H1 (cell line): ENCODE data around the gene BTK. TPM values are rescaled to one million over a fixed set of nuclear protein-coding genes. Genes with fewer than 3 reads are reported as not detected.

Experiments
- CTCF ChIA-PET: fragments of 300-600 bp; sonication (Branson Sonifier 250); formaldehyde crosslinking; loops from one replicate; lab custom pipeline; 2021; ENCODE audit not compliant: partially characterized antibody; lab: Charles Lee
- POLR2A ChIA-PET: fragments of 300-600 bp; sonication (Branson Sonifier 250); formaldehyde crosslinking; loops from one replicate; lab custom pipeline; 2021; ENCODE audit warnings: inconsistent platforms; ENCODE audit not compliant: partially characterized antibody; lab: Charles Lee
- DNase-seq, 2 experiments: peaks; one replicate each; pipeline versions ENCODE4 v3.0.0 to v3.0.0-alpha.2; 2010 to 2022; ENCODE audit warnings: low spot score in 2 of 2, low read depth in 1 of 2, mixed read lengths in 1 of 2
- FAIRE-seq: peaks from 2 replicates; lab custom pipeline; 2011; peaks lifted over from hg19 to GRCh38; lab: Jason Lieb, UNC
- H2AFZ ChIP-seq: 2 replicates; pipeline ENCODE4 v1.8.1; 2012; ENCODE audit warnings: low read length, inconsistent platforms
- H2AK5ac ChIP-seq: 2 replicates; pipeline ENCODE4 v1.6.1; 2013; ENCODE audit warnings: low read depth, low read length
- H2BK120ac ChIP-seq: replicated peaks from 2 replicates; pipeline ENCODE3; 2013; ENCODE audit warnings: low read depth, low read length, inconsistent platforms
- H2BK12ac ChIP-seq: 2 replicates; pipeline ENCODE4 v1.6.1; 2013; ENCODE audit warnings: low read depth, low read length
- H2BK15ac ChIP-seq: 2 replicates; pipeline ENCODE4 v1.6.1; 2013; ENCODE audit warnings: low read length
- H2BK20ac ChIP-seq: 2 replicates; pipeline ENCODE4 v1.6.1; 2013; ENCODE audit warnings: low read length
- H2BK5ac ChIP-seq: 2 replicates; pipeline ENCODE4 v1.6.1; 2013; ENCODE audit warnings: low read depth, low read length
- H3K14ac ChIP-seq: 2 replicates; pipeline ENCODE4 v1.6.1; 2013; ENCODE audit warnings: inconsistent platforms; ENCODE audit not compliant: insufficient read length
- H3K18ac ChIP-seq: 2 replicates; pipeline ENCODE4 v1.6.1; 2013; ENCODE audit warnings: low read length; ENCODE audit errors: extremely low read depth
- H3K23ac ChIP-seq: 2 replicates; pipeline ENCODE4 v1.6.1; 2013; ENCODE audit warnings: inconsistent platforms; ENCODE audit not compliant: insufficient read length
- H3K23me2 ChIP-seq: 2 replicates; pipeline ENCODE4 v1.6.1; 2013; ENCODE audit warnings: low read depth, low read length
- H3K27ac ChIP-seq: 2 replicates; pipeline ENCODE4 v1.6.1; 2011; ENCODE audit warnings: low read depth, low read length, inconsistent platforms
- H3K27me3 ChIP-seq, 4 experiments: replicated peaks in 1 of 4; 1 replicate in 1 of 4; 2 replicates in 3 of 4; pipeline versions ENCODE4 v1.6.1 to v1.8.1; 2011 to 2013; ENCODE audit warnings: low read length in 3 of 4, mild to moderate bottlenecking in 3 of 4, inconsistent platforms in 2 of 4, mixed read lengths in 2 of 4, moderate library complexity in 1 of 4; ENCODE audit not compliant: control insufficient read depth in 3 of 4, insufficient read depth in 3 of 4; ENCODE audit errors: extremely low read depth in 1 of 4
- H3K36me3 ChIP-seq, 4 experiments: 2 replicates each; pipeline versions ENCODE4 v1.6.1 to v1.8.1; 2011 to 2013; ENCODE audit warnings: mild to moderate bottlenecking in 4 of 4, low read length in 3 of 4, moderate library complexity in 2 of 4, control low read depth in 1 of 4, inconsistent platforms in 1 of 4; ENCODE audit not compliant: insufficient read depth in 4 of 4, control insufficient read depth in 2 of 4
- H3K4ac ChIP-seq: replicated peaks from 2 replicates; pipeline ENCODE3; 2013; ENCODE audit warnings: low read length, low read depth, mixed read lengths, inconsistent platforms; ENCODE audit not compliant: insufficient read length
- H3K4me1 ChIP-seq, 4 experiments: replicated peaks in 1 of 4; 1 replicate in 1 of 4; 2 replicates in 3 of 4; pipeline versions ENCODE4 v1.6.1 to v1.8.1; 2011 to 2013; ENCODE audit warnings: low read length in 3 of 4, inconsistent platforms in 2 of 4, mixed read lengths in 1 of 4; ENCODE audit not compliant: insufficient read depth in 4 of 4, control insufficient read depth in 3 of 4
- H3K4me2 ChIP-seq, 2 experiments: 2 replicates each; pipeline versions ENCODE4 v1.6.1 to v1.8.1; 2011 to 2013; ENCODE audit warnings: low read depth in 2 of 2, low read length in 2 of 2, control low read depth in 1 of 2, inconsistent platforms in 1 of 2, mild to moderate bottlenecking in 1 of 2; ENCODE audit not compliant: insufficient read depth in 1 of 2
- H3K4me3 ChIP-seq, 4 experiments: fragments of 200-600, 300-600 bp in 1 of 4; sonication (generic), shearing (Covaris generic), sonication (Bioruptor Twin) in 1 of 4; 2 replicates each; pipeline versions ENCODE4 v1.5.1 to v1.8.1; 2011 to 2016; ENCODE audit warnings: low read length in 4 of 4, low read depth in 3 of 4, control low read depth in 2 of 4, inconsistent platforms in 2 of 4, mild to moderate bottlenecking in 2 of 4, mixed read lengths in 1 of 4, moderate library complexity in 1 of 4; ENCODE audit not compliant: insufficient read depth in 2 of 4; ENCODE audit errors: extremely low read depth in 1 of 4
- H3K56ac ChIP-seq: replicated peaks from 2 replicates; pipeline ENCODE3; 2013; ENCODE audit warnings: low read depth, mild to moderate bottlenecking, mixed read lengths, low read length, inconsistent platforms; ENCODE audit not compliant: insufficient read length
- H3K79me1 ChIP-seq: 2 replicates; pipeline ENCODE4 v1.6.1; 2013; ENCODE audit warnings: low read depth, low read length, control low read depth
- H3K79me2 ChIP-seq, 2 experiments: 2 replicates each; pipeline versions ENCODE4 v1.6.1 to v1.8.1; 2012 to 2013; ENCODE audit warnings: low read length in 2 of 2, mild to moderate bottlenecking in 2 of 2, inconsistent platforms in 1 of 2; ENCODE audit not compliant: insufficient read depth in 2 of 2, control insufficient read depth in 1 of 2
- H3K9ac ChIP-seq, 4 experiments: replicated peaks in 1 of 4; 1 replicate in 1 of 4; 2 replicates in 3 of 4; pipeline versions ENCODE4 v1.6.1 to v1.8.1; 2011 to 2013; ENCODE audit warnings: low read depth in 3 of 4, low read length in 3 of 4, control low read depth in 2 of 4, mild to moderate bottlenecking in 2 of 4, moderate library complexity in 2 of 4, inconsistent platforms in 1 of 4; ENCODE audit errors: extremely low read depth in 1 of 4
- H3K9me3 ChIP-seq, 2 experiments: 2 replicates each; pipeline versions ENCODE4 v1.6.1 to v1.8.1; 2012 to 2013; ENCODE audit warnings: mild to moderate bottlenecking in 2 of 2, moderate library complexity in 2 of 2, control low read depth in 1 of 2, inconsistent platforms in 1 of 2, low read depth in 1 of 2, low read length in 1 of 2, mixed read lengths in 1 of 2; ENCODE audit not compliant: insufficient read depth in 2 of 2
- H4K20me1 ChIP-seq, 2 experiments: replicated peaks in 1 of 2; 2 replicates each; pipeline versions ENCODE3 to v1.8.1; 2011 to 2013; ENCODE audit warnings: inconsistent platforms in 2 of 2, low read length in 2 of 2, mild to moderate bottlenecking in 1 of 2; ENCODE audit not compliant: insufficient read depth in 2 of 2, control insufficient read depth in 1 of 2
- H4K5ac ChIP-seq: 2 replicates; pipeline ENCODE4 v1.6.1; 2013; ENCODE audit warnings: low read length, low read depth, mixed read lengths, inconsistent platforms; ENCODE audit not compliant: insufficient read length
- H4K8ac ChIP-seq: 2 replicates; pipeline ENCODE4 v1.8.0; 2013; ENCODE audit warnings: mild to moderate bottlenecking, moderate library complexity, low read length, inconsistent platforms; ENCODE audit not compliant: insufficient read depth; ENCODE audit errors: extremely low read depth
- H4K91ac ChIP-seq: replicated peaks from 2 replicates; pipeline ENCODE3; 2013; ENCODE audit warnings: low read length, mixed read lengths, inconsistent platforms; ENCODE audit not compliant: insufficient read length
- CBX8 ChIP-seq: fragments of 300-800, 300-1000 bp; sonication (generic); IDR thresholded peaks from 2 replicates; pipeline ENCODE4 v1.7.1; 2016; ENCODE audit warnings: low read depth, low read length, borderline replicate concordance
- POLR2A ChIP-seq, 2 experiments: IDR thresholded peaks; 1 replicate in 1 of 2; 2 replicates in 1 of 2; pipeline ENCODE4 v1.6.1; 2011; ENCODE audit warnings: low read depth in 2 of 2, low read length in 2 of 2, mild to moderate bottlenecking in 2 of 2; ENCODE audit errors: control extremely low read depth in 1 of 2
- WGBS, 2 experiments: shearing (Covaris generic) in 1 of 2; methylation state at CpG; one replicate each; pipeline versions ENCODE4 v1.1.6 to v1.1.7; 2013 to 2015; ENCODE audit warnings: low lambda C conversion rate in 2 of 2, mixed read lengths in 2 of 2, inconsistent platforms in 1 of 2, low coverage in 1 of 2, missing lambda C conversion rate in 1 of 2; ENCODE audit not compliant: insufficient replicate concordance in 2 of 2, insufficient coverage in 1 of 2, insufficient read length in 1 of 2; ENCODE audit errors: extremely low coverage in 1 of 2, missing lambda C conversion rate in 1 of 2; 5-methylcytosine and 5-hydroxymethylcytosine counted together
- polyA plus RNA-seq, 7 experiments: library from polyadenylated mRNA; depleted of rRNA in 3 of 7; stranded (reverse) in 5 of 7; unstranded in 2 of 7; fragments of >200 nt in 5 of 7; fragments of 200-250 nt in 2 of 7; gene quantifications; 1 replicate in 5 of 7; 2 replicates in 1 of 7; 4 replicates in 1 of 7; pipeline versions ENCODE4 v1.2.1 to v1.2.3, GENCODE V29; 2011 to 2013; ENCODE audit warnings: missing spikeins in 2 of 7, mixed read lengths in 2 of 7
- total RNA-seq: library from RNA; stranded (reverse); fragmentation: NEBNext Ultra II Directional; extraction: Animal tissue kit (Norgen Biotek cat#: 25700); gene quantifications from 2 replicates; pipeline ENCODE4 v1.2.1, GENCODE V29; 2021

Gene BTK
- total and polyA plus RNA-seq, 2 of the 8 experiments (the other 6 are each of a cell fraction or from before 2014, with no cell fraction given), result 0.06 to 0.20 TPM

GRCh38 chrX:101397779-101398178 is 11.8 kb upstream of the BTK start:
- no peak overlapping the region for H2BK12ac ChIP-seq
- no peaks in the 10 kb centered on the region for H3K23me2 ChIP-seq
- H3K79me1 ChIP-seq, result no peaks in the 10 kb centered on the region
- no peaks in the 10 kb centered on the region for H3K4me1 ChIP-seq
- H2BK5ac ChIP-seq, result no peak overlapping the region
- no peak overlapping the region for H3K23ac ChIP-seq
- peaks cover 2 to 44% (median 15%) of the 10 kb centered on the region in 4 experiments; a peak in 7 of 8 replicates for H3K36me3 ChIP-seq
- no peak overlapping the region for H3K14ac ChIP-seq
- H3K56ac ChIP-seq, result no peak overlapping the region
- FAIRE-seq (no peak), DNase-seq (no peak)
- no peaks in the 10 kb centered on the region for H3K9me3 ChIP-seq
- no peak overlapping the region for H4K5ac ChIP-seq
- peaks cover 0 to 7% of the 10 kb centered on the region in 2 experiments; a peak in 1 of 4 replicates for H3K79me2 ChIP-seq
- H3K27me3 ChIP-seq, result no peaks in the 10 kb centered on the region
- H2BK20ac ChIP-seq, result no peak overlapping the region
- H3K4ac ChIP-seq, result no peak overlapping the region
- H2BK15ac ChIP-seq, result no peak overlapping the region
- no peak overlapping the region for H3K4me2 ChIP-seq
- CTCF ChIA-PET, result interaction anchor here (1.5 kb wide), 2 partner anchors 19 to 63 kb away, joined by 3 to 4 read pairs; no protein-coding TSS in a partner anchor
- H4K91ac ChIP-seq, result no peak overlapping the region
- POLR2A ChIA-PET, result interaction anchor here (0.9 to 2.5 kb wide), 4 partner anchors 10 to 20 kb away, joined by 3 to 13 read pairs (median 8); partner anchors contain the start of genes GLA and HNRNPH2
- 88% methylated on average over 4 of the region's 4 CpGs; no CpG with 5 or more reads in 1 of the 2 experiments for WGBS, 2 experiments
- H3K27ac ChIP-seq, result no peak overlapping the region
- H2AK5ac ChIP-seq, result no peak overlapping the region
- H3K4me3 ChIP-seq, result no peak overlapping the region
- TF ChIP-seq POLR2A (IDR thresholded peaks at IDR 0.05; ENCODE audit: control extremely low read depth in 1 of 2, low read depth in 2 of 2, low read length in 2 of 2) (peak in 1 of 2 experiments; percentile 35; a peak in 1 of 3 replicates), CBX8 (no peak)
- H3K18ac ChIP-seq, result no peak overlapping the region
- no peak overlapping the region for H2BK120ac ChIP-seq
- no peak overlapping the region for H3K9ac ChIP-seq
- no peak overlapping the region for H4K8ac ChIP-seq
- no peak overlapping the region for H2AFZ ChIP-seq
- peaks cover 0 to 2% of the 10 kb centered on the region in 2 experiments for H4K20me1 ChIP-seq
